HepG2 (cell line): ENCODE data around the gene TMEM143. TPM values are rescaled to one million over a fixed set of nuclear protein-coding genes. Genes with fewer than 3 reads are reported as not detected.
A peak's percentile ranks its signal among the peaks of the same experiment; 100 is the strongest.

ENCODE experiments used
- ELF4 ChIP-seq: sonication (generic); formaldehyde crosslinking; IDR thresholded peaks from 2 replicates; pipeline ENCODE4 v1.5.0; 2020; ENCODE audit warnings: missing genetic modification reagents, mild to moderate bottlenecking, moderate library complexity, borderline replicate concordance
- ETV5 ChIP-seq: IDR thresholded peaks from 2 replicates; pipeline ENCODE4 v1.6.1; 2018; ENCODE audit warnings: missing biosample characterization, missing genetic modification reagents, inconsistent platforms, borderline replicate concordance
- FOXA3 ChIP-seq: IDR thresholded peaks from 2 replicates; pipeline ENCODE4 v1.6.1; 2016; ENCODE audit warnings: missing genetic modification reagents, missing compliant biosample characterization
- IKZF1 ChIP-seq: fragments of 450-650 bp; IDR thresholded peaks from 2 replicates; pipeline ENCODE4 v1.7.1; 2016
- KDM1A ChIP-seq: IDR thresholded peaks from 2 replicates; pipeline ENCODE4 v1.6.1; 2016; ENCODE audit warnings: missing compliant biosample characterization
- NFATC3 ChIP-seq: sonication (generic); formaldehyde crosslinking; IDR thresholded peaks from 2 replicates; pipeline ENCODE4 v1.5.1; 2020; ENCODE audit warnings: mild to moderate bottlenecking, missing genetic modification reagents
- NR1H2 ChIP-seq: sonication (generic); formaldehyde crosslinking; IDR thresholded peaks from 2 replicates; pipeline ENCODE4 v1.8.1; 2022; ENCODE audit warnings: low read depth, missing genetic modification reagents, borderline replicate concordance
- PAWR ChIP-seq: sonication (generic); formaldehyde crosslinking; IDR thresholded peaks from 2 replicates; pipeline ENCODE4 v1.4.0; 2020; ENCODE audit warnings: missing genetic modification reagents, mild to moderate bottlenecking, borderline replicate concordance
- RFXAP ChIP-seq: sonication (generic); formaldehyde crosslinking; IDR thresholded peaks from 2 replicates; pipeline ENCODE4 v1.4.0; 2020; ENCODE audit warnings: missing genetic modification reagents, borderline replicate concordance
- RNF219 ChIP-seq: sonication (generic); formaldehyde crosslinking; IDR thresholded peaks from 2 replicates; pipeline ENCODE4 v1.5.0; 2020; ENCODE audit warnings: mild to moderate bottlenecking, missing genetic modification reagents
- SMAD1 ChIP-seq: sonication (generic); formaldehyde crosslinking; IDR thresholded peaks from 2 replicates; pipeline ENCODE4 v1.4.0; 2020; ENCODE audit warnings: missing genetic modification reagents, low read depth, mild to moderate bottlenecking, borderline replicate concordance
- TSC22D2 ChIP-seq: sonication (generic); formaldehyde crosslinking; IDR thresholded peaks from 2 replicates; pipeline ENCODE4 v1.5.1; 2020; ENCODE audit warnings: missing genetic modification reagents, mild to moderate bottlenecking, borderline replicate concordance
- ZBTB43 ChIP-seq: sonication (generic); formaldehyde crosslinking; conservative IDR thresholded peaks from 2 replicates; pipeline ENCODE4 v1.4.0; 2020; ENCODE audit warnings: missing genetic modification reagents
- ZFP91 ChIP-seq: sonication (generic); formaldehyde crosslinking; IDR thresholded peaks from 2 replicates; pipeline ENCODE4 v1.9.0; 2022; ENCODE audit warnings: missing genetic modification reagents, mild to moderate bottlenecking, borderline replicate concordance
- ZNF101 ChIP-seq: sonication (generic); formaldehyde crosslinking; IDR thresholded peaks from 2 replicates; pipeline ENCODE4 v1.4.0; 2020; ENCODE audit warnings: mild to moderate bottlenecking, low read depth, missing genetic modification reagents, borderline replicate concordance
- ZNF274 ChIP-seq: sonication (generic); formaldehyde crosslinking; IDR thresholded peaks from 2 replicates; pipeline ENCODE4 v1.5.1; 2020; ENCODE audit warnings: mild to moderate bottlenecking, missing genetic modification reagents
- ZNF530 ChIP-seq: sonication (generic); formaldehyde crosslinking; IDR thresholded peaks from 2 replicates; pipeline ENCODE4 v1.5.0; 2020; ENCODE audit warnings: low read depth, mild to moderate bottlenecking, missing genetic modification reagents
- ZNF672 ChIP-seq: sonication (generic); formaldehyde crosslinking; IDR thresholded peaks from 2 replicates; pipeline ENCODE4 v1.8.1; 2022; ENCODE audit warnings: missing genetic modification reagents
- ZNF687 ChIP-seq: sonication (generic); formaldehyde crosslinking; IDR thresholded peaks from 2 replicates; pipeline ENCODE4 v1.5.1; 2020; ENCODE audit warnings: mild to moderate bottlenecking, missing genetic modification reagents, moderate library complexity
- ZNF883 ChIP-seq: sonication (generic); formaldehyde crosslinking; IDR thresholded peaks from 2 replicates; pipeline ENCODE4 v1.5.1; 2020; ENCODE audit warnings: mild to moderate bottlenecking, missing genetic modification reagents; ENCODE audit errors: not compliant biosample characterization
- ZSCAN29 ChIP-seq: sonication (generic); formaldehyde crosslinking; conservative IDR thresholded peaks from 2 replicates; pipeline ENCODE4 v1.4.0; 2020; ENCODE audit warnings: mild to moderate bottlenecking, missing genetic modification reagents
- polyA plus RNA-seq, 8 experiments: library from polyadenylated mRNA; depleted of rRNA in 3 of 8; stranded (reverse) in 7 of 8; unstranded in 1 of 8; fragments of >200 nt; fragmentation: Illumina TruSeq in 4 of 8; extraction: Trizol in 4 of 8; gene quantifications; 2 replicates each; pipeline versions ENCODE4 v1.2.1 to v1.2.3, GENCODE V29; 2011 to 2016; ENCODE audit warnings: low read depth in 4 of 8, missing spikeins in 1 of 8, mixed read lengths in 1 of 8; ENCODE audit not compliant: insufficient read depth in 1 of 8
- total RNA-seq, 5 experiments: library from RNA; depleted of rRNA; stranded (reverse); fragments of >200 nt; fragmentation: Illumina TruSeq; extraction: Trizol; gene quantifications; 2 replicates each; pipeline ENCODE4 v1.2.3, GENCODE V29; 2016; ENCODE audit warnings: low read depth in 1 of 5

TMEM143 gene
- total and polyA plus RNA-seq, 2 of the 13 experiments (the other 11 are each of a cell fraction or from before 2014, with no cell fraction given): 7.7 to 11.3 TPM

- TF ChIP-seq NR1H2 (CRISPR knock-in tag) (no peak), ETV5 (CRISPR knock-in tag) (peak; percentile 41; the same call in 1 of the 2 replicates), ZFP91 (CRISPR knock-in tag) (peak; percentile 28; the same call in 1 of the 2 replicates), ZNF101 (CRISPR knock-in tag) (no peak), KDM1A (peak; percentile 87), ZBTB43 (CRISPR knock-in tag) (peak; percentile 62), IKZF1 (no peak), ZNF274 (CRISPR knock-in tag) (no peak), ZNF687 (CRISPR knock-in tag) (peak; percentile 54), NFATC3 (CRISPR knock-in tag) (peak; percentile 73; the same call in 1 of the 2 replicates), SMAD1 (CRISPR knock-in tag) (no peak), FOXA3 (CRISPR knock-in tag) (peak; percentile 96), ZNF672 (CRISPR knock-in tag) (no peak), ZSCAN29 (CRISPR knock-in tag) (peak; percentile 84), RNF219 (0 out of 2 replicates have a peak, but pooled peaks have one; percentile 53), ELF4 (CRISPR knock-in tag) (no peak), TSC22D2 (CRISPR knock-in tag) (no peak), ZNF530 (CRISPR knock-in tag) (no peak), RFXAP (CRISPR knock-in tag) (no peak), PAWR (no peak), ZNF883 (peak; percentile 20)
These were observed 9.3 kb downstream of the TMEM143 start (continued) for GRCh38 chr19:48354332-48354992.
